Inflammatory macrophage treated with lipopolysaccharide for 1 hour (primary cell): ENCODE results near the gene SFPQ.

Source experiments
- DNase-seq, 2 donors: peaks; one replicate each; pipeline ENCODE4 v3.0.0-alpha.2; 2020 to 2022

SFPQ gene

GRCh38 chr1:35136780-35137179, 56.2 kb downstream of the SFPQ start:
- DNase-seq = no peak
